ENCODE data around the gene SLC22A23. TPM values are rescaled to one million over a fixed set of nuclear protein-coding genes. Genes with fewer than 3 reads are reported as not detected.
A peak's percentile ranks its signal among the peaks of the same experiment; 100 is the strongest.

The SLC22A23 gene
- total RNA-seq, 1 experiment from 2014 or later = 6.8 TPM

DNA sequence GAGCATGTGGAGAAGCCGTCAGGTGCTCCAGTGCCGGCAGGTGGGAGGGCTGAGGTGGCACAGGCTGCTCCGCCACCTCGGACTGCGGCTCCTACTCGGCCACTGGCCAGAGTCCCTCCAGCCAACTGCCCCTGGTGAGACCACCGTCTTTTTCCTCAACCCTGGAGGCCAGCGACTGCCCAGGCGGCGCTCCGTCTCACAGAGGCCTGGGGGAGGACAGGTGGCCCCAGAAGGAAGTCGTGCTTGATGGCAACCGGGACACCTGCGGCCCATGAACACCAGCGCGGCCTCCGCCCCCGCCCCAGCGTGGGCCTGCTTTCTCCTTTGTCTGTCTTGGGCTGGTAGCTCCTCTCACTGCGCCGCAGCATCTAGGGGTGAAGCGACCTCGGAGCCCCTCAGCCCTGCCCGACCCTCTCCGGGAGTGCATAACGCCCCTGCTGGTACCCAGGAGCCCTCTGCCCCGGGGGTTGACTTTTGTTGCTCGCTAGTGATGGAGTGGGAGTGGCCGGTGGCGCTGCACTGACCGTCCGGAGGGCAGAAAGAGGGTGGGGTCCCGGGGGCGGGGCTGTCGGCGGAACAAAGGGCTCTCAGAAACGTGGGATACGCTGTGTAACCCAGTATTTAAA lies 228.7 kb downstream of the SLC22A23 start:
- H3T11ph ChIP-seq (ENCODE audit: low read length) = no peak overlapping the region
- Mint-ChIP-seq H3K36me3 (ENCODE audit: insufficient read depth in 1 of 3, low read depth in 3 of 3) (peaks cover 16 to 27% (median 22%) of the 10 kb centered on the region in 3 experiments), H3K4me3 (peak overlapping the region; percentile 91 to 92), H3K9me3 (peaks cover 0 to 2% of the 10 kb centered on the region in 2 experiments; a peak in 1 of 5 replicates), H3K27ac (peak overlapping the region; percentile 80 to 99 (median 97); a peak in 5 of 7 replicates), H3K4me1 (peaks cover 45 to 51% of the 10 kb centered on the region in 2 experiments), H3K27me3 (ENCODE audit: low read depth) (peaks cover 39% of the 10 kb centered on the region)
- H2AK5ac ChIP-seq (ENCODE audit: insufficient read length, low read length) = no peak overlapping the region
- no peak overlapping the region for H3K27ac ChIP-seq (ENCODE audit: insufficient read length, low read depth, low read length)
- peak overlapping the region; percentile 33 for H3K9ac ChIP-seq (ENCODE audit: extremely low read depth, insufficient read length, low read length)
- H4K20me1 ChIP-seq (ENCODE audit: control insufficient read depth, insufficient read depth, insufficient read length) = no peaks in the 10 kb centered on the region
- DNase-seq = peak; percentile 94
- H3K23ac ChIP-seq (ENCODE audit: insufficient read length, low read depth, low read length) = no peak overlapping the region
- no peaks in the 10 kb centered on the region; the same call in 1 of the 2 replicates for H3K27me3 ChIP-seq (ENCODE audit: insufficient read depth, low read length)
- no peak overlapping the region for H2BK12ac ChIP-seq (ENCODE audit: insufficient read length, low read depth, low read length)
- H3K18ac ChIP-seq (ENCODE audit: insufficient read length, low read depth, low read length) = peak overlapping the region; percentile 20
- H3K4ac ChIP-seq (ENCODE audit: low read depth, low read length) = no peak overlapping the region
- H3K79me2 ChIP-seq (ENCODE audit: insufficient read depth, low read length) = peaks cover 18% of the 10 kb centered on the region
- TF ChIP-seq, protein P1, sequence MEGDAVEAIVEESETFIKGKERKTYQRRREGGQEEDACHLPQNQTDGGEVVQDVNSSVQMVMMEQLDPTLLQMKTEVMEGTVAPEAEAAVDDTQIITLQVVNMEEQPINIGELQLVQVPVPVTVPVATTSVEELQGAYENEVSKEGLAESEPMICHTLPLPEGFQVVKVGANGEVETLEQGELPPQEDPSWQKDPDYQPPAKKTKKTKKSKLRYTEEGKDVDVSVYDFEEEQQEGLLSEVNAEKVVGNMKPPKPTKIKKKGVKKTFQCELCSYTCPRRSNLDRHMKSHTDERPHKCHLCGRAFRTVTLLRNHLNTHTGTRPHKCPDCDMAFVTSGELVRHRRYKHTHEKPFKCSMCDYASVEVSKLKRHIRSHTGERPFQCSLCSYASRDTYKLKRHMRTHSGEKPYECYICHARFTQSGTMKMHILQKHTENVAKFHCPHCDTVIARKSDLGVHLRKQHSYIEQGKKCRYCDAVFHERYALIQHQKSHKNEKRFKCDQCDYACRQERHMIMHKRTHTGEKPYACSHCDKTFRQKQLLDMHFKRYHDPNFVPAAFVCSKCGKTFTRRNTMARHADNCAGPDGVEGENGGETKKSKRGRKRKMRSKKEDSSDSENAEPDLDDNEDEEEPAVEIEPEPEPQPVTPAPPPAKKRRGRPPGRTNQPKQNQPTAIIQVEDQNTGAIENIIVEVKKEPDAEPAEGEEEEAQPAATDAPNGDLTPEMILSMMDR (conservative IDR thresholded peaks at IDR 0.05) = peak; percentile 16; the same call in 1 of the 3 replicates
- H3K9me3 ChIP-seq (ENCODE audit: control insufficient read depth, low read depth, low read length) = no peaks in the 10 kb centered on the region
- H3K4me1 ChIP-seq (ENCODE audit: insufficient read depth, low read length) = peaks cover under 1% of the 10 kb centered on the region; the same call in 1 of the 2 replicates
- H3K14ac ChIP-seq (ENCODE audit: insufficient read depth, low read length) = peak overlapping the region; percentile 37; the same call in 1 of the 2 replicates
- H4K91ac ChIP-seq (ENCODE audit: insufficient read length, low read depth, low read length) = no peak overlapping the region
- H2AFZ ChIP-seq (ENCODE audit: low read length) = no peak overlapping the region
- no peak overlapping the region for H2BK20ac ChIP-seq (ENCODE audit: low read depth, low read length, poor library complexity, severe bottlenecking)
- no peak overlapping the region for H4K5ac ChIP-seq (ENCODE audit: insufficient read length, low read depth, low read length)
- no peak overlapping the region for H4K8ac ChIP-seq (replicated peaks; ENCODE audit: insufficient read length, low read depth, low read length)
- peak overlapping the region; percentile 87 for H3K4me2 ChIP-seq (ENCODE audit: insufficient read depth, insufficient read length, low read length)
- H3K79me1 ChIP-seq (ENCODE audit: insufficient read depth, low read depth, low read length, poor library complexity, severe bottlenecking) = peaks cover 4% of the 10 kb centered on the region
- H3K23me2 ChIP-seq (ENCODE audit: insufficient read length, low read depth, low read length, poor library complexity, severe bottlenecking) = peaks cover 47% of the 10 kb centered on the region
- no peak overlapping the region for H2BK5ac ChIP-seq (ENCODE audit: insufficient read length, low read length)
- no CpG with 5 or more reads among the region's 38 CpGs for WGBS (ENCODE audit: extremely low coverage, insufficient read length, low lambda C conversion rate)
- H3K56ac ChIP-seq (ENCODE audit: insufficient read length, low read depth, low read length) = no peak overlapping the region
- H2BK120ac ChIP-seq (ENCODE audit: low read depth, low read length, poor library complexity, severe bottlenecking) = no peak overlapping the region
- no peak overlapping the region for H2BK15ac ChIP-seq (ENCODE audit: low read depth, low read length)
